Stromal cell of bone marrow (primary cell): ENCODE data around the gene ST3GAL6.

Source experiments
- DNase-seq: peaks from one replicate; pipeline ENCODE4 v3.0.0-alpha.2; 2012; ENCODE audit warnings: low read depth

Gene ST3GAL6, protein sequence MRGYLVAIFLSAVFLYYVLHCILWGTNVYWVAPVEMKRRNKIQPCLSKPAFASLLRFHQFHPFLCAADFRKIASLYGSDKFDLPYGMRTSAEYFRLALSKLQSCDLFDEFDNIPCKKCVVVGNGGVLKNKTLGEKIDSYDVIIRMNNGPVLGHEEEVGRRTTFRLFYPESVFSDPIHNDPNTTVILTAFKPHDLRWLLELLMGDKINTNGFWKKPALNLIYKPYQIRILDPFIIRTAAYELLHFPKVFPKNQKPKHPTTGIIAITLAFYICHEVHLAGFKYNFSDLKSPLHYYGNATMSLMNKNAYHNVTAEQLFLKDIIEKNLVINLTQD

DNA sequence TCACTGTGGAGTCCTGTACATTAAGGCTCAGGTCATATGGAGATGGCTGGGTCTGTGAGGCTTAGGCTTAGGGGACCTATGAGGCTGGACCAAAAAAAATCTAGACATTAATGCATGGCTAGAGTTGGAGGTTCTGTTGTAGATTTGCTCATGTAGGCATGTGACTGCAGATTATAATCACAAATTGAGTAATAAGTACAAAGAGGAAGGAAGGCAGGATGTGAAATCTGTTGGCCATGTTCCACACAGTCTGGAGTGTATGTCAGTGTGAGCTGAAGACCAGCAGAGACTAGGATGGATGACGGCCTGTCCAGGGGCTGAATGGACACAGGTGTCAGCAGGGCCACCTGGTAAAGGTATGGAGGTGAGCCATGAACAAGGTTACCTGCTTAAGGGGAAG is at the start of gene ST3GAL6:
ST3GAL6 (plus strand) TSS at position 265 of the 400 bp plus-strand sequence. CDS start 5,101 bp downstream, outside the sequence.
- DNase-seq = no peak

DNA sequence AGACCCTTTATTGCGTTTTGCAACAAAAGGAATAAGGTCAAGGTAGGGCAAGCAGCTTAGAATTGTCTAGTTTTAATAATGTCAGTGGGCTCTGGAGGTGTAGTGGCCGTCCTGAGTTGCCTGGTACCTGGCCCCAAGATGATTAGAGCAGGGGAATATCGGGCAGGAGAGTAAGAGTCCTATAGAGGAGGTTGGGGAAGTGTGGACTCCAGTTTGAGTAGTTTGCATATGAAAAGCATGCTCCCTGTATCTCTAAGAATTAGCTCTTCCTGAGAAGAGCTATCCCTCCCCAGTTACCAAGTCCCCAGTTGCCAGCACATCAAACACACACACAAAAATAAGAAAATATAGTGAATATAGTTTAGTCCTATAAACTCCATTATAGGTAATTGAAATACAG is 49.2 kb upstream of the ST3GAL6 start:
- DNase-seq = no peak

DNA sequence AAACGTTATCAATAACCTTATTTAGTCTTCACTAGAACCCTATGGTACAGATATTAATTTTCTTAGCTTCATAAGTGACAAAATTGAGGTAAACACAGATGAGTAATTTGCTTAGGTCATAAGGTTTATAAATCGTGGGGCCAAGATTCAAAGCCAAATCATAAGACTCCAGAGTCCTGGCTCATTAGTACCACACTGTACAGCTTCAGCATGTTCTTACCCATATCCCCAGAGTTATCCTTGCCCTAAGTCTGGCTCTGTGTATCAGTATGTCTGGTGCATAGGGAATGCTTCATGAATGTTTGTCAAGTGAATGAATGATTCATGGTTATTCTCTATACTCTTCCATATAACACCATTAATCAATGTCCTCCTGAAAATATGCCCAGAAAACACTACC is 45.6 kb upstream of the ST3GAL6 start:
- no peak for DNase-seq

DNA sequence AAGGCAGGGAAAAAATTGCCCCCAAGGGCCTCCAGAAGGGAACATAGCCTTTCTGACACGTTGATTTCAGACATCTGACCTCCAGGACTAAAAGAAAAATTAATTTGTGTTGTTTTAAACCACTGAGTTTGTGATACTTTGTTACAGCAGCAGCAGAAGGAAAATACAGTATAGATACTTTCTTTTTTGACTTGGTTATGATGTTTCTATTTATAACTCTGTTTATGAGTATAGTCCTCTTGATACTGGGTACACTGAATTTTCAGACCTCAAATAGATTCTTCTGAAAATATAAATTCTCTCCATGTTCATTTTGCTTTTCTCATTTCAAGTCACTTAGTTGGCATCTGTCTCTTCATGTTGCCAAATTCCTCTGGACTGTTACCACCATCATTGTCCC is 44.4 kb upstream of the ST3GAL6 start:
- DNase-seq = no peak

DNA sequence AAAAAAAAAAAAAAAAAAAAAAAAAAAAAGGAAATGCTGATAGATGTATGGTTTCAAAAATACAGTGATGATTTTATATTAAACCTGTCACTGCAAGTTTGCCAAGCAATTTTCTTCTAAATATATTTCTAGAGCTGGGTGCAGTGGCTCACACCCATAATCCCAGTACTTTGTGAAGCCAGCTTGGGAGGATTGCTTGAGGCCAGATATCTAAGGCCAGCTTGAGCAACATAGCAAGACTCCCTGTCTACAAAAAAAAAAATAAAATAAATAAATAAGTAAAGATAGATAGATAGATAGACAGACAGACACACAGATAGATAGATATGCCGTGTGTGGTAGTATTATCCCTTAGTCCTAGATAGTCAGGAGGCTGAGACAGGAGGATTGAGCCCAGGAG is 41.4 kb upstream of the ST3GAL6 start:
- no peak for DNase-seq

DNA sequence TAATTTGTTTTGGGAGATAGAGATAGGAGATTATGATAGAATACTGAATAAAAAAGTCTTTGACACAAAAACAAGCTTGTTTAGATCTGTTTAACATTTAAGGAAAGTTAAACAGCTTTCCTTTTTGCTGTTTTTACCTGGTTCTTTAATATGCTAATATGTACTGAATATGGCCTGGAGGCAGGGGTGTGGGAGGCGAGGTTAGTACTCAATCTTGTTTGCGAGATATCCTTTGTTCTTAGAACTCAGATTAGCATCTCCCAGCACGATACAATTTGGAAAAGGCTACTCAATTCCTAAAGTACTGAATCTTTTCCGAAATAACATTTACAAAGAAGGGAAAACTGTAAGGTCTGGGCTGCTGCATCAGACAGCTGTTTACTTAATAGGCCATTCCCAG is 40.8 kb upstream of the ST3GAL6 start:
- no peak for DNase-seq

DNA sequence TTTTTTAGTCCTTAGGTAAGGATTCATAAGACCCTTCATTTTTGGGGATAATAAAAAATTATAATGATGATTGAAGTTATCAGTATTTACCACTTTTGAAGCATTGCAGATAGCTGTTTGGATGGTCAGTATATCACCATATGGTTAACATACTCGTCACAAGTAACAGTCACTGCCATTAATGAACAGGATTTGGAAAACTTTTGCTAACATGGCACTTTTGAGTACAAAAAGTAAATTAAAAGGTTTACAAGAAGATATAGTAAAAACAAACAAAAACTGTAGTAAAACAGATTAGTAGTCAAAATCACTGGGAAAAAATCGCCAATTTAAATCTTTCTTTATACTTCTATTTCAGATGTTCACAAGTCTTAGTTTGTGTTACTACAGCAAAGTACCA is 37.8 kb upstream of the ST3GAL6 start:
- no peak for DNase-seq

DNA sequence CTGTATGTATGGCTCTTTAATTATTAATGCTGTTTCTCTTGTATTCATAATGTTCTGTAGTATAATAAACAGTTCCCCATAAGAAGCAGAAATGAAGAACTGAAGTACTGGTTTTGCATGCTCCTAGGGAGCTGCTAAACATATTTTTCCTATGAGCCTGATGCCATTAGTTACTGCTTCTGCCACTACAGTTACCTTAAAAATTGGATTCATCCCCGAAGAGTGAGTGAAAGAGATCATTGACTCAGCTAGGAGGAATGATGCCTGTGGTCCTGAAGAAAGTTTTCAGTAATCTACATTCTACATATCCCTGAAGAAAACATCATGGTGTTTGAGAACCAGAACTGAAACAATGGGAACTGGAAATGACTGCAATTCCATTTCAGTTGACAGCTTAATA is 37.1 kb upstream of the ST3GAL6 start:
- DNase-seq = no peak

DNA sequence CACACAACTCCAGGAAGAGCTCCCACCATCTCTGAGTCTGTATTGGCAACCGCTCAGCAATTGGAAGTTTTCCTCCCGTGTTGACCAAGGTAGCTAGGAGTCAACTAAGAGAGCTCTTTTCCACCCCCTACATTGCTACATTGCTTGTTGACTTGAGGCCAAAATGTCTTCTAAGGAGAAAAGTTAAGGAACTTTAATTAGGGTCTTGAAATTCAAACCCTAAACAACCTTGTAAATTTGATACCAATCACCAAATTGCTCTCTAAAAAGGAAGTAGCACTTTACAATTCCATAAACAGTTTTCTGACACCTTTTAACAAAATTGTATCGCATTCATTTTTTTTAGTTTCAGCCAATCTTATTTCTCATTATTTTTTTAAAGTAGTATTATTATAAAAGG is 35.5 kb upstream of the ST3GAL6 start:
- no peak for DNase-seq

DNA sequence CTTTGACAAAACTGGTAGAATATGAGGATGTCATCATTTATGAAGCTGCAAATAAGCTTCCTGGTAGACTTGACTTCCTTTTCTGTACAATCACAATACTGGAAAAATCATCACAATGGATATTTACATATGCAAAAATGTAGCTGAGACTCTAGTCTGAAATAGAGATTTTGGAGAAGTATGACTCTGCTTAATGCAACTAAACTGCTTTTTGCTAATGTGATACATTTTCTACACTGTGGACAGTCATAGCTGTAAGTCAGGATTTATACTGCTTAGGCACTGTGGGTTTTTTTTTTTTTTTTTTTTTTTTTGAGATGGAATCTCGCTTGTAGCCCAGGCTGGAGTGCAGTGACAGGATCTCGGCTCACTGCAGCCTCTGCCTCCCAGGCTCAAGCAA is 34.5 kb upstream of the ST3GAL6 start:
- no peak for DNase-seq

DNA sequence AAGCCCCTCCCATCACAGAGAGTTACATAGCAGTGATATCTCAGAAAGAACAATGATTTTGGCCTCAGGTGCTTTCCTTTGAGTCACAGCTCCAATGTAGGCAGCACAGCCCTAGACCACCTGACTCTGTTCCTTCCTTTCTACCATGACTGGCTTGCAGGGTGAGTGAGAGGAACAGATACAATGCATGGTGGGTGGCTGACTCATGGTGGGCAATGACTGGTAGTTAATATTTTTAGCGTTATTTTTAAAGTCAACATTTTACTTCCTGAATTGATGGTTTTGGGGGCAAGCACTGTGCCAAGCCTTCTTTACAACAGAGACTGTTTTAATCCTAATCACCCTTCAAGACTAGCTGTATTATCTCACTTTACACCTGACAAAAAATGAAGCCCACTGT is 32.8 kb upstream of the ST3GAL6 start:
- peak; percentile 2 for DNase-seq

DNA sequence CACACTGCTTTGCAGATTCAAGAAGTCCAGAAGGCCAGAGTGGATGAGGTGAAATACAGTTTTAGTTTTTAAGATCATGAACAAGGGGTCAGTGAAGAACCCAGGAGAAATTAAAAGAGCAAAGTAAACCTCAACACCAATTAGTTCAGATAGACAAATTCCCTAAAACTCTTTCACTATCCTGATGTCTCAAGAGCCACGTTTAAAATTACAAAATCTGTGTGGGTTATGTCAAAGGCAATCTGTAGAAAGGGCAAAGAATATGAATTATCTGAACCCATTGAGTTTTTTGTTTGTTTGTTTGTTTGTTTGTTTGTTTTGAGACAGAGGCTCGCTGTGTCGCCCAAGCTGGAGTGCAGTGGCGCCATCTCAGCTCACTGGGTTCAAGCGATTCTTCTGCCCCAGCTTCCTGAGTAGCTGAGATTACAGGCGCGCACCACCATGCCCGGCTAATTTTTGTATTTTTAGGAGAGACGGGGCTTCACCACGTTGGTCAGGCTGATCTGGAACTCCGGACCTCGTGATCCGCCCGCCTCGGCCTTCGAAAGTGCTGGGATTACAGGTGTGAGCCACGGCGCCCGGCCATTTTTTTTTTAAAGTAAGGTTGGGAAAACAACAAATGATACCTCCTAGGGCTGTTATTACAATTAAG is 32.1 kb upstream of the ST3GAL6 start:
- no peak for DNase-seq

DNA sequence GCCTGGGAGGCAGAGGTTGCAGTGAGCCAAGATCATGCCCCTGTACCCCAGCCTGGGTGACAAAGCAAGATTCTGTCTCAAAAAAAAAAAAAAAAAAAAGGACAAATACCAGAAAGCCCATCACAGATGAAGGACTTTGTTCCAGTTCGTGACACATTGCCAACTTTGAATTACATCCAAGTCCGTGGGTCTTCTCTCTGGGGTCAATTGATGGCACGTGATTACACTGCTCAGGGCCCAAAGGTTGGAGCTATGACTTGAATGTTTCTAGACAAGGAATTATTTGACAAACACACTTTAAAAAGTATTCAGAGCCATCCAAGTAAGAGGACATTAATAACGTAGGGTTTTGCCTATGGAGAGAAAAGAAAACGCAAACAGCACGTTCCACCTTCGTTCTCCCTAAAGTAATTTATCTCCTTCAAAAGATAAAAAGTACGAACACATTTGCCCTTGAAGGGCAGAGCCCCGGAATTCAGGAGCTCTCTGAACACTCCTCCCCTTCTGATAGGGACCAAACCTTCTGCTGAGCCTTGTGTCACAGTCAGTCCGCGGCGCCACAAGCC is 31.3 kb upstream of the ST3GAL6 start:
- DNase-seq = peak; percentile 6

DNA sequence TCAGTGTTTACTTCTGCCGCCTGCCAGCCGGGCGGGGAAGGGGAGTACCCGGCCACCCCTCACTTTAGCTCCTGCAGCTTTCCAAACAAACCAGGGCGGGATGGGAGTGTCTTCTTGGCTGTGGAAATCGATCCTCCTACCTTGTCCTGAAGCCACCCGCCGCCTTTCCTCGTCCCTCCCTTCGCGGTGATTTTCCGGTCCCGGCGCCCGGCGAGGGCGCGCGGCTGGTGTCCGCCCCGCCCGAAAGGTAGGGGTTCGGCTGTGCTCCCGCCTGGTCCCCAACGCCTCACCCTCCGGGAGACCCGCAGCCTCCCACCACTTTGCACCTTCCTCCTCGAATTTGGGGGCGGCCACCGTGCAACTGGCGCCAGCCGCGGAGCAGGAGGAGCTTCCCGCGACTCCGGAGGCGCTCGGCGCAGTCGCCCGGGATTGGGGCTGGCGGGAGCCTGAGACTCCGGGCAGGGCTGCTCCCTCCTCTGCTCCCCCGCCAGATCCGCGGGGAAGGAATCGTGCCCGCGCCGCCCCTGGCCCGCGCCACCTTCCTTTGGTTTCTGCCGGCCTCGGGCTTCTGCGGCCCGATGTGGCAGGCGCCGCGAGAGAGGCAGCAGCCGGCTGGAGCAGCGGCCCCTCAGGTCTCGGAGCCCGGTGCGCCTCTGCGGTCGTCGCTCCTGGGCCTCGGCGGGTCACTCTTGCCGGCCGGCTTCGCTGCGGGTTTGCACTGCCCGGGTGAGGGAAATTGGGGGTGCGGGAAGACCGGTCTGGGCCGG is 30.7 kb upstream of the ST3GAL6 start:
- peak; percentile 8 for DNase-seq

DNA sequence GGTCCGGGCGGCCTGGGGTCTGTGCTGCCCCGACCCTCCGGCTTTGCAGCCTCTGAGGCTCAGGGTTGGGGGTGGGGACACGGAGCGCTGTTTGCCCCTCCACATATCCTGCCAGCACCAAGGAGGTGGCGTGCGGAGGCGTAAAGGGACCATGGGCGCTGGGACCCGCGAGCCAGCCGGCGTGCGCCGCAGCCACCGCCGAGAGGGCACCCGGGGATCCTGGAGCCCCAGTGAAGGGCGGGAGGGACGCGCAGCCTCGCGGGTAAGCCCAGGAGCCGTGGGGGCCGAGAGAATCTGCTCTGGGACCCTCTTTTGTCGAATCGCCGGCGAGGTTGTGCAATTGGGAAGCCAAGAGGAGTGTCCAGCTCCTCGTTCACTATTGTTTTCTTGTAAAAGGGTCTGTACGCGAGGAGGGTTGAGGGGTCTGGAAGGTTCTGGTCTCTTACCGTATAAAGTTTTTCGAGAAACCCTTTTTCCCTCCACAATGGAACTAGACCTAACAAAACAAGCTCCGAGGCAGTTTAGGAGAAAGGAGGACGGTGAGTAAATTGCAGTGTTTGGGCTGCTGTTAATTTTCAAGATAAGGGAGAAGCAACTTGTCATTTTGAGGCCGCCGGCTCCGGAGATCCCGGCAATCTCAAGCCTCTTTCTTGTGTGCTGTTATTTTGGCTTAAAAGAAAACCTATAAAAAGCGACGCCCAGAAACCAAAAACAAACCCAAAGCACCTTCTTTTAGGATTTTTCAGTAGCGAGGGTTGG is 29.9 kb upstream of the ST3GAL6 start:
- DNase-seq = peak; percentile 2

DNA sequence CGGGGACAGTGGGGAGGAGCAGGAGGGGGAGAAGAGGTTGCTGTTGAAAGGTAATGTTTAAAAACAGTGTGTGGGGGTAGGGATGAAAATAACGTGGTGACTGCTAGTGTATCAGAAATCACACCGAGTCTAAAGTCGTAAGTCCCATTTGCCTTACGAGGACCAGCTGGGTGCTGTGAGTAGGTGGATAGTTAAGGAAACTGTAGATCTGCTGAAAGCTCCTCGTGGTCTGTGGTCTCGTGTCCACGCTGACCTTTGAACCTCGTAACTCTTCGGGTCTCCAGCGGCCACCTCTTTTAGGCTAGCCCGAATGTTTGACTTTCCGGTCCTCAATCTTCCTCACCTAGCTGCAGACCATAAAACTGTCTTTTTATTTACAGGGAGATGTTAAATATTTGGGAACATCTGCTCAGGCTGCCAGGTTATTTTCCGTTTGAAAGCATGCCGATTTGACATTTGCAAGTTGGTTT is 29.3 kb upstream of the ST3GAL6 start:
- no peak for DNase-seq

DNA sequence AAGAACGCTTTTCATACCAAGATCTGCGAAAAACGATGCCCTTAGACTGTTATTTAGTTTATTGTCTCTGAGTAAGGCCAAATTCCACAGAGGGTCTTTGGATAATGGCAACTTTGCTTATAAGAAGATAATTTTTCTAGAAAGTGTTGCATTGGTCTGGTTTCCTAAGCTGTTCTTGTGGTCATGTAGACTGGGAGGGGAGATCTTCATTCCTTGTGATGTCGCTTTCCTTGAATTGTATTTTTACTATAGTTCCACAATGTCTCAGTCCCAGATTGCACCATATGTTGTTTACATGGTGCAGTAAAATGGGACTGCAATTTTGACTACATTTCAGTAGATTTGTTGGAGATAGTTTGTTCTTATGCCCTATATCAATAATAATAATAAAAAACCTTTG is 28.8 kb upstream of the ST3GAL6 start:
- no peak for DNase-seq

DNA sequence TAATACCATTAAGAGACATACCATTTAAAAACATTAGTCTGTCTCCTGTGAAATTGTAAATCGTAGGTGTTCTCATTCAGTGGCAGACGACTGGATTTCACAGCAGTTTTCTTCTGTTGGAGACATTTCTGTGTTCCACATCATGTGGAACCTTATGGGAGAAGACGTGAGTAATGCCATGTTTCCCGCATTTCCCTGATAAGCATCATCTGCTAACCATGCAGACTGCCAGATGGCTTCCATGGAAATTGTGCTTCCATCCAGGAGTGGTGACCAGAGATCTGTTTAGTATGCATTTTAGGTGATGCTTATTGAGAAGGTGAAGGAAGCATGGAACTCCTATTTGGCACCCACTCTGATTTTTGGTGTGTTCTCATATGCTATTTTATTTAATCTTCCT is 28.4 kb upstream of the ST3GAL6 start:
- no peak for DNase-seq

DNA sequence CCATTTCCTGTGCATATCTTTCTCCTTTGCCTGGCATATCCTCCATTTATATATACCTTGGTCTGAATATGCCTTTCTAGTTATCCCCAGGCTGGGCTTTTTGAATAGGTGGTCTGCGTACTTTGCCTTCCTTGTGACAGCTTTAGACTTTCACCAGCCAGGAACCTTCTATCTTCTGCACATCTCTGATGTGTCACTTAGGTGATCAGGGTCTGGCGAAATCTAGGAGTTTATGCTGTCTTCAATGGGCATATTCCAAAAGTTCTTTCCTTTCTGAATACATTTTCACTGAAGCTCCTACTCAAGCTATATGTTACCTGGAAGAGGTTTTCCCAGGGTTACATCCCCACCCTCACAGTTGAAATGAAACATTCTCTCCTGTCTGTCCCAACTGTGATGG is 27.8 kb upstream of the ST3GAL6 start:
- DNase-seq = no peak

DNA sequence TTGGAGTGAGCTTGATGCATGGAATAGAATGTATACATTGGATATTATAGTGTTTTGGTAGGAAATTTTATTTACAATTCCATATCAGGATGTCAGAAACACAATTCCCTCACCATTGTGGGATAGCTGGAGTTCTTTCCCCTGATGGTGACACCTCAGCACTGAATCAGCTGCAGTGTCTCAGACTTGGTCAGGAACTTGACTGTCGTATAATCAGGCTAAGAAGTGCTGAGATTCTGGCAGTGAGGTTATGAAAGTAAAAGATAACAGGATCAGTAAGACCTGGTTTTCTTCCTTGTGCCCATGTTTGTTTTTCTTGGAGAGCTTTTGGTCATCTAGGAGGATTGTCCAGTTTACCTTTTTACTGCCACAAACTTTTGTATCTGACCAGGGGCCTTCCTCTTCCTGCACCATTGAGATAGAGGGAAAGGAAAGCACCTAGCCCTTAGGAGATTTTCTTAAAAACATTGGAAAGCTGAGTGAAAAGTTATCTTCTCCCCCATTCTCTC is 27.3 kb upstream of the ST3GAL6 start:
- no peak for DNase-seq

DNA sequence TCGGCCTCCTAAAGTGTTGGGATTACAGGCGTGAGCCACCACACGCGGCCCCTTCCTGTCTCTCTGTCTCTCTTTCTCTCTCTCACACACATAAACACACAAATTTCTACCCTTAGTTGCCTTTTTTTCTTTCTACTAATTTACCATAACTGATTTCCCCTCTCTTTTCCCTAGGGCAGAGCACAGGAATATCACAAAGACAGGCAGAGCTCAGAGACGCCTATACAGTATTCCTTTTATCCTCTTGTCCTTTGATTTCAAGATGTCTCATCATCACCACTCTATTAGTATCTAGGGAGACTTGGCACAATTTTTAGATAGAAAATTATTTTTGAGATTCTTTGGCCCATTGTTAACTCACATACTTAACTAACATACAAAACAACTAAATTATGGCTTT is 25.8 kb upstream of the ST3GAL6 start:
- no peak for DNase-seq

DNA sequence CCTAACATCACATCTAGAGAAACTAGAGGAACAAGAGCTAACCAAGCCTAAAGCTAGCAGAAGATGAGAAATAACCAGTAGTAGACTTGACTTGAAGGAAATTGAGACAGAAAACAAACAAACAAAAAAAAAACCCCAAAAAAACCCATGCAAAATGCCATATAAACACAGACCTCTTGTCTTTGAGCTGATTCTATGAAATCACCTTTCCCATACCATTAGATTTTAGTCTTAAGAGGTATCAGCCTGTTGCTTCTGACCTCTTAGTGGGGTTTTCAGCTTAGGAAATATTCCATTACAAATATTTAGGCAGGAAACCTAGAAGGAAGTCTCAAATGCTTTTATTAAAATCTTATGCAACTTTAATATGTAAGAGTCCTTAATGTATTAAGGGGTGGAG is 23.9 kb upstream of the ST3GAL6 start:
- DNase-seq = no peak
